ENCODE measurements around the gene PELI1.
"Not testable (repeated sequence)": the region's sequence is repeated elsewhere in the genome, so short reads cannot be mapped to it uniquely, and the experiment has no call there.

Gene PELI1

GRCh38 chr2:64085936-64086335 is 58.3 kb downstream of the PELI1 start:
- DNase-seq (ENCODE audit: low read depth), result no peak

DNA sequence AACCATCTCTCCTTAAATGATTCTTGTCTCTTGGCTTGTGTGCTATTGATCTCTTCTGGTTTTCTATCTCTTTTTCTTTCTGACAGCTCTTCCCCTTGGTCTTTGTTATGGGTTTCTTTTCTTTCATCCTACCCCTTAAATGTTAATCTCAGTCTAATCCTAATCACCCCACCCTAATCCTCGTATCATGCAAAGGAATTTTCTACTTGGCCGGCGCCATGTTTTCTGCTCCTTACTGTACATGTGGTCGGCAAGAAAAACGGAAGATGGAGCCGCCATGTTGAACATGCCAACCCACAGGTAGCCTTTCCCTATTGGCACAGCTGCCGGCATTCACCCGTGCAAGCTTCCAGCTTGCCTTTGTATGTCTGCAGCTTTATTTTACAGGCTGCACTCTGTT is 63.2 kb downstream of the PELI1 start:
- no peak for DNase-seq (ENCODE audit: low read depth)

GRCh38 chr2:64080179-64080578 is 64.0 kb downstream of the PELI1 start:
- DNase-seq (ENCODE audit: low read depth), result no peak

DNA sequence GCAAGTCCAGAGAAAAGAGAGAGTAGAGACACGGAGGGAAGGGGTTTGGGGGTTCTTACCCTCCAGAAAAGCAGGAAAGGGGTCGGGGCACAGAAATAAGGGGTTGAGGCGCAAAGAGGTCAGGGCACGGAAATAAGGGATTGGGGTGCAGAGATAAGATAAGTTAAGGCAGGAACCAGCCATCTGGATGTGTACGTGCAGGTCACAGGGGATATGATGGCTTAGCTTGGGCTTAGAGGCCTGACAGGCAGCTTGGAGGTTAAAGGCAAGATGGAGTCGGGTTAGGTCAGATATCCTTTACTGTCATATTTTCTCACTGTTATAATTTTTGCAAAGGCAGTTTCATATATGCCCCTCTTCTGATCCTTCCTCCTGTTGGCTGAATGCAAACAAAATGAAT is 64.5 kb downstream of the PELI1 start:
- DNase-seq (ENCODE audit: low read depth), result not testable (repeated sequence)

- DNase-seq (ENCODE audit: low read depth), result not testable (repeated sequence)
These were observed 67.4 kb downstream of the PELI1 start for GRCh38 chr2:64076828-64077227.

GRCh38 chr2:64074616-64075015 is 69.6 kb downstream of the PELI1 start:
- not testable (repeated sequence) for DNase-seq (ENCODE audit: low read depth)

- DNase-seq (ENCODE audit: low read depth), result no peak
These were observed 76.9 kb downstream of the PELI1 start for GRCh38 chr2:64067326-64067725.

DNA sequence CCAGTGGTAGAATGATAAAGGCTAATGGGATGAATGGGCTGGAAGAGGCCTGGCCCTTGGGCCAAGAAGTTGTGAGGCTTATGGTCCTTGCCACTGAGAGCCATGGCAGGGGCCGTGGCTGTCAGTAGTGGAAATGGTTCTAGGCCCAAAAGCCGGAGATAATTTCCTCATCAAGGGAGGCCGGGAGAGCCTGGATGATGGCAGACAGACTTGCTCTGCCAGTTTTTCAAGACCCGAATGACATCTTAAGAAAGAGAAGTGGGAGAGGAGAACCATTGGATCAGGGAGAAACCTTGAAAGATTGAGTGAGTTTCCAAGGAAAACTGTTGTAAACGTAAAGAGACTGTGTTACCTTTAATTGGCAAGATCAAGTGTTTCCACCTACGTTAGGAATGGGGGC is 78.7 kb downstream of the PELI1 start:
- DNase-seq (ENCODE audit: low read depth), result no peak

DNA sequence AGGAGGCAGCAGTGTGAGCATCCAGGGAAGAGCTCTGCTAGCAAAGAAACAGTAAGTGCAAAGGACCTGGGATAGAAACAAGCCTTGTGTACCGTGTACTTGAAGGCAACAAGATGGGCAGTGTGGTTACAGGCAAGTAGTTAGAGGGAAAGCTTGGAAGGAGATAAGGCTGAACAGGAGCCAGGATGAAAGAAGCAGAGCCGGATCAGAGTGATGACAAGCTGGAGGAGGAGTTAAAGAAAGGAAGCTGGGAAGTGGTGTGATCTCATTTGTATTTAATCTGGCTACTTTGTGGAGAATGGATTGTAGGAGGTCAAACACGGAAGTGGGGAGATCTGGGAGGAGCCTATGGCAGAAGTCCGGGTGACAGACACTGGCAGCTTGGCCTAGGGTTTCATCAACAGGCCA is 80.3 kb downstream of the PELI1 start:
- no peak for DNase-seq (ENCODE audit: low read depth)

- DNase-seq (ENCODE audit: low read depth), result no peak
These were observed 80.8 kb downstream of the PELI1 start for GRCh38 chr2:64063454-64063853.

DNA sequence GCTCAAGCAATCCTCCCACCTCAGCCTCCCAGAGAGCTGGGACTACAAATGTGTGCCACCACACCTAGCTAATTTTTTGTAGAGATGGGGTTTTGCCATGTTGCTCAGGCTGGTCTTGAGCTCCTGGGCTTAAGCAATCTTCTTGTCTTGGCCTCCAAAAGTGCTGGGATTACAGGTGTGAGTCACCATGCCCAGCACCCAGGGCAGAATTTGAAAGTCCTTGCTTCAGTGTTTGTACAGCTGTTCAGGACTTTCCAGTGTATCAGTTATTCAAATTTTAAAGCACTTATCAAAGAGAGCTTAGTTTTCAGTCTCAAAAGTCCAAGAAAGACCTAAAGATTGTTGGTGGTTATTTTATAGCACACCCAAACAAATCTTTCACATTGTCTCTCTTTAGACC is 81.4 kb downstream of the PELI1 start:
- DNase-seq (ENCODE audit: low read depth), result no peak

DNA sequence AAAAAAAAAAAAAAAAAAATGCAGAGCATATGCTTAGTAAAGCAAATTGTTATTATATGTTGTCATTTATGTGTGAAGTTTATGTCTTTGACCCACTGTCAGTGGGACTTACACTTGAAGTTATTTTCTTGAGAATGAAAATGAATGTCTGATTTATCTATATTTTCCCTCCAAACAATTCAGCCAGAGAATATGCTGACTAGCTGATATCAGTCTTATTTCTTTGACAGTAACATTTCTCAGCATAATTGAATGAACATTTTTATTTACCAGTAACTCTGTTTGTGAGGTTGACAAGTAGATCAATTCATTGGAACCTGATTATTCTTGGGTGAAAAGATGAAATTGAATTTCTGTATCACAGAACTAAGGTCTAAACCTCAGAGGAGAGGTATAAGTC is 85.0 kb downstream of the PELI1 start:
- no peak for DNase-seq (ENCODE audit: low read depth)

GRCh38 chr2:64056021-64056420 is 88.2 kb downstream of the PELI1 start:
- DNase-seq (ENCODE audit: low read depth), result no peak

GRCh38 chr2:64054161-64054915 is 89.9 kb downstream of the PELI1 start:
- DNase-seq (ENCODE audit: low read depth), result no peak

- no peak for DNase-seq (ENCODE audit: low read depth)
These were observed 91.6 kb downstream of the PELI1 start for GRCh38 chr2:64052463-64053241.

GRCh38 chr2:64049633-64050220 is 94.5 kb downstream of the PELI1 start:
- peak; percentile 36 for DNase-seq (ENCODE audit: low read depth)

GRCh38 chr2:64045938-64046337 is 98.3 kb downstream of the PELI1 start:
- no peak for DNase-seq (ENCODE audit: low read depth)
